GM20000 (cell line): ENCODE results near the gene SKI.

ENCODE experiments used
- DNase-seq: peaks from one replicate; pipeline ENCODE4 v3.0.0; 2012; ENCODE audit warnings: low spot score
- CTCF ChIP-seq: IDR thresholded peaks from 2 replicates; pipeline ENCODE4 v1.5.1; 2012; ENCODE audit warnings: mild to moderate bottlenecking, control low read depth; ENCODE audit errors: extremely low read depth, missing control alignments

The SKI gene

DNA sequence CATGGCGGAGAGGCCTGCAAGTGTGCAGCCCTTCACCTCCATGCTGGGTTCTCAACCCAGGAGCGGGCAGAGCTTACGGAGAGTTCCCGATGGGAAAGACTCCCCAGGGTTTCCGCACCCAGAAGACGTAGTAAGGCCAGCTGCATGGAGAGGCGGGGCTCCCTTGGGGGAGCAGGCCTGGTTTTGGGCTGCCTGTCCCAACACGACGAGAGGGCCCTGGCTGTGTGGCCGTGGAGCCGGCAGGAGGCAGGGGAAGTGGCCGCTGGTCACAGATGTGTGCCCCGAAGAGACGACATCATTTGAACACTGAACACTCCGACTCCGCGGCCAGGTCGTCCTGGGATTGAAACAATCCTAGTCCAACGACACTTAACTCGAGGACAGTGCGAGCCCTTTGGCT, 106.2 kb downstream of the SKI start:
- TF ChIP-seq CTCF, result no peak

DNA sequence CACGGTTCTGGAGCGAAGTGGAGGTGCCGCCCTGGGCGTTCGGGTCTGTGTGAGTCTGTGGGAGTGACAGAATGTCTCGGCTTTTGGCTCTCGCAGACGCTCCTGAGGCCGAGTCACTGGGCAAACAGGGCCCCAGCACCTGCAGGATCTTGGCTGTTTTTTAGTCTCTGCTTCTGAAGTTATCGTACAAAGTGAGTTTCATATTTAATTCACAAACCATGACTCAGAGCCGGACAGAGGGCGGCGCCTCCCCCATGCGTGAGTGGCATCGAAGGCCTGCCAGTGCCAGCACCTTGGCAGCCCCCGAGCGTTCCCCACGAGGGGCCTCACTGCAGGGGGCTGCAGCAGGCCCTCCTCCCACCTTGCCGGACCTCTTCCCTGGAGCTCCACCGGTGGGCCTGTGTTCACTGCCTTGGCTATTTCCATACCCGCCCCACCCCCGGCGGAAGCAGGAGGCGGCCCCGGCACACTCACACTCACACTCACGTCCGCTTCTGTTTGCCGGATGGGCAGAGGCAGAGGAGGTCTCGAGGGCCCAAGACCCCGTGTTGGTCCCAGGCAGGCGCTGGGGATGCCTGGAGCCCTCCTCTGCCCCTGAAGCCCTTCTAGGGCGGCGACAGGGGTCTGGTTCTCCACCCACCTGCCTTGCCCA, 106.9 kb downstream of the SKI start:
- TF ChIP-seq CTCF, result no peak

More for the DNA sequence above, 106.2 kb downstream of the SKI start:
- no peak for DNase-seq

DNA sequence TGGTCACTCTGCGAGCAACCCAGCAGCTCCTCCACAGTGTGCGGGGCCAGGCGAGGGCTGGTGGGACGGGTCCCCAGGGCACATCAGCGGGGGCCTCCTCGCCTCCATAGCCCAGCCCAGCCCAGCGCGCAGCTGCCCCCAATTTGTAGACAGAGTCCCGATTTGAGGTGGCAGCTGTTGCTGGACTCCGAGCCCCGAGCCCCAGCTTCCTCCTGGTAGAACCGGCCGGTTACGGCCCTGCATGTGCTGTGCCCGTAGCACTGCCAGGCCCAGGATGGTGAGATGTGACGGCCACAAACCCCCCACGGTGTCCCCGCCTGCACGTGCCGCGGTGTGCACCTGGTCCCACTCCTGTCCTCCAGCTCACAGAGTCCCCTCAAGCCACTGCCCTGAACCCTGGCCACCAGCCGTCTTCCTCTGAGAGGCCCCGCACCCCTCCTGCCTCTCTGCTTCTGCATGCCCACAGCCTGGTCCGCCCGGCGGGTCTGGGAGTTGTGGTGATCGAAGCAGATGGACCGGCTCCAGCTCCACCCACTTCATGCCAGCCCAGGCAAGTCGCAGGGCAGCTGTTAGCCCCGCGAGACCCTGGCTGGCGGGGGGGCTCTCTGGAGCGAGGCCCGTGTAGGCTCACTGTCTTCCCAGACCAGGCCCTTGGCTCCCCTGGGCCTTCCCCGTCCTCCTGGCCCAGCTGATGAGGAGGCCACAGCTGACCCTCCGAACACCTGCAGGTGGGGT, 107.8 kb downstream of the SKI start:
- TF ChIP-seq CTCF, result no peak
- no peak for DNase-seq

More for the DNA sequence above, 106.9 kb downstream of the SKI start:
- no peak for DNase-seq

GRCh38 chr1:2336499-2336898, 108.4 kb downstream of the SKI start:
- no peak for TF ChIP-seq CTCF
- no peak for DNase-seq

DNA sequence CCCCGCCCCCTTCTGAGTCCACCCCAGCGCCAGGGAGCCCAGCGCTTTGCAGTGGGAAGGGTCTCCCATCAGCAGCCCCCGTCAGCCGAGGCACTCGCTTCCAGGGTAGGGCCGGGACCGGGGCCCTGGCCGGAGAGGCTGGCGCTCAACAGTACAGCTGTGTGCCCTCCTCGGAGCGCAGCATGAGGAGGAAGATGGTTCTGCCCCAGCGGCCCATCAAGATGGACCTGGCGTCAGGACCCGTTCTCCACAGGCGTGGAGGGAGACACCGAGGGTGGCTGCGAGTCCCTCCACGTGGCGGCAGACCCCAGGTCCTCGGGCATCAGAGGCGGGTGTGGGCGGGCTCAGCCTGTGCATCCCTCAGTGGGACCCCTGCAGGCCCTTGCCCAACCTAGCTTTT, 109.0 kb downstream of the SKI start:
- no peak for DNase-seq
- TF ChIP-seq CTCF, result no peak

DNA sequence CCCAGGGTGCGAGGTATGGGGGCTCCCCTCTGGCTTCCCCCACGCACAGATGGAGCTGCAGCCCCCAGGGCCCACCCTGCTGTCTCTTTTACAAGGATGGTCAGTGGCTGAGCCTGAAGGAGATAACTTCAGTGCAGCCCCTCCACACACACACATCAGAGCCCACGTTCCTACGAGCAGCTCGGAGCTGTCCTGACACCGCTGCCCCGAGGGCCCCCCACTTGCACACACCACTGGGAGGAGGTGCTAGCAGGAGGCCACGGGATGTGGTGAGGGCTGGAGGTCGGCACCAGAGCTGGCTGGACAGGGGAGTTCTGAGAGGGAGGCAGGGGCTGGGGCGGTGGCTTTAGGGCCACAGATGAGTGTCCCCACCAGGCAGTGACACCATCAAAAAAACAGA, 109.4 kb downstream of the SKI start:
- no peak for TF ChIP-seq CTCF
- no peak for DNase-seq

DNA sequence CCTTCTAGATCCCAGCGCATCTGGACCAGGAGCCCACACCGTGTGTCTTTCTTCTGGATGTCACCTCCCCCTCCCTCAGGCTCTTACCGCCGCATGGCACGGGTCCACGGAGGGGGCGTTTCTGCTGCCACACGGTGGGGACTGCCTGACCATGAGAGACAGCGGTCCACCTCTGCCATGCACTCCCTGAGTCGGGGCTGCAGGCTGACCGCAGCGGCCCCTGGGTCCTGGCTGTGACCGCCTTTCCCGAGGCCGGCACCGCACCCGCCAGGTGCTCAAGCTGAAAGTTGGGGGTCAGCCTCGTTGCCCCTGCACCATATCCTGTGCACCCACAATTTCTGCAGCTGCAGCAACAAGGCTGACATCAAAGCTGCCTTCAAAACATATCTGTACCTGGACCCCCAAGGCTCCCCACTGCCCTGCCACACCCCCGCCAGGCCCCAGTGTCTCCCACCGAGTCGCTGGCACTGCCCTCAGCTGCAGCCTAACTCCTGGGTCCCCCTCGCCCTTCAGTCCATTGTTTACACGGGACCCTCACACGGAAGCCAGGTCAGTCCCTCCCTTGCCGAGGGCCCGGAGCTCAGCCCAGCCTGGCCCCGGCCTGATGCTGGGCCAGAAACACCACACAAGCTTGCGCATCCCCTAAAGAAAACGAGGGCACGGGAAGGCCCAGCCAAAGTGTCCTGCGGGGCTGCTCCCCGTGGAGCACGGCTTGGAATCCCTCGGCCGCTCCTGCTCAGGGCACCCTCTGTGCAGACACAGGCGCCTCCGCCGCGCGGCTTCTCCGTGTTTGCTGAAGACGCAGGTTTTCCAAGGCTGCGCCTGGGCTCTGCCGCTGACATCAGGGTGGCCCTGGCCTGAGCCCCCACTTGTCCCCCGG, 111.3 kb downstream of the SKI start:
- no peak for DNase-seq
- no peak for TF ChIP-seq CTCF
